ENCODE results near the gene ALKBH8.

DNA sequence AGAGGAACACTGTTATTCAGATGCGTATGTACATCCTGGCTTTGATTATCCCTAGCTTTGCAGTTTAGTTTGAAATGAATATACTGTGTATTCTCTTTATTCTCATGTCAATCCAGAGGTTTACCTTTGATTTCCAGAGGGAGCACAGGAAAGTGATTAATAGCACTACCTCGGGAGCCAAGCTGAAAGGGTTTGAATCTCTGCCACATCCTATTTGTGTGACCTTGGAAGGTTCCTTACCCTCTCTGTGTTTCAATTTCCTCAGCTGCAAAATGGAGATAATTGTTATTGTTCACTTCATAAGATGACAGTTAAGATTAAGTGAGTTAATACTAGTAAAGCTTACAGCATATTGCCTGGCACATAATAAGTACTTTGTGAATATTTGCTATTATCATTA, 43.3 kb upstream of the ALKBH8 start:
- TF ChIP-seq POLR2A (IDR thresholded peaks at IDR 0.05) = no peak
- TF ChIP-seq, protein P1, sequence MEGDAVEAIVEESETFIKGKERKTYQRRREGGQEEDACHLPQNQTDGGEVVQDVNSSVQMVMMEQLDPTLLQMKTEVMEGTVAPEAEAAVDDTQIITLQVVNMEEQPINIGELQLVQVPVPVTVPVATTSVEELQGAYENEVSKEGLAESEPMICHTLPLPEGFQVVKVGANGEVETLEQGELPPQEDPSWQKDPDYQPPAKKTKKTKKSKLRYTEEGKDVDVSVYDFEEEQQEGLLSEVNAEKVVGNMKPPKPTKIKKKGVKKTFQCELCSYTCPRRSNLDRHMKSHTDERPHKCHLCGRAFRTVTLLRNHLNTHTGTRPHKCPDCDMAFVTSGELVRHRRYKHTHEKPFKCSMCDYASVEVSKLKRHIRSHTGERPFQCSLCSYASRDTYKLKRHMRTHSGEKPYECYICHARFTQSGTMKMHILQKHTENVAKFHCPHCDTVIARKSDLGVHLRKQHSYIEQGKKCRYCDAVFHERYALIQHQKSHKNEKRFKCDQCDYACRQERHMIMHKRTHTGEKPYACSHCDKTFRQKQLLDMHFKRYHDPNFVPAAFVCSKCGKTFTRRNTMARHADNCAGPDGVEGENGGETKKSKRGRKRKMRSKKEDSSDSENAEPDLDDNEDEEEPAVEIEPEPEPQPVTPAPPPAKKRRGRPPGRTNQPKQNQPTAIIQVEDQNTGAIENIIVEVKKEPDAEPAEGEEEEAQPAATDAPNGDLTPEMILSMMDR (IDR thresholded peaks at IDR 0.05) = no peak
